GM23338 (cell line): ENCODE results near the gene ABCG2. TPM values are rescaled to one million over a fixed set of nuclear protein-coding genes. Genes with fewer than 3 reads are reported as not detected.

Experiments
- ATAC-seq: fragments of 200-7000 bp; cut with Tn5 transposase; 3 replicates; pipeline ENCODE4 v1.9.1; 2020
- DNase-seq: peaks from one replicate; pipeline ENCODE4 v3.0.0-alpha.2; 2015; ENCODE audit warnings: low spot score
- H2AFZ ChIP-seq: fragments of 200-600 bp; sonication (generic); 2 replicates; pipeline ENCODE4 v1.8.0; 2016; ENCODE audit warnings: antibody characterized with exemption, mild to moderate bottlenecking, moderate library complexity
- H3F3A ChIP-seq: fragments of 200-600 bp; sonication (generic); replicated peaks from 2 replicates; pipeline ENCODE4 v1.8.0; 2017; ENCODE audit warnings: antibody characterized with exemption, mixed run types, low read depth
- H3K27ac ChIP-seq: fragments of 200-600 bp; sonication (generic); 2 replicates; pipeline ENCODE4 v1.6.1; 2016; ENCODE audit warnings: low read depth
- H3K27me3 ChIP-seq: fragments of 200-600 bp; sonication (generic); 2 replicates; pipeline ENCODE4 v1.8.0; 2016; ENCODE audit warnings: mild to moderate bottlenecking, mixed run types, moderate library complexity; ENCODE audit not compliant: insufficient read depth
- H3K36me3 ChIP-seq: fragments of 200-600 bp; sonication (generic); 2 replicates; pipeline ENCODE4 v1.8.0; 2016; ENCODE audit warnings: mild to moderate bottlenecking; ENCODE audit not compliant: insufficient read depth
- H3K4me1 ChIP-seq: fragments of 200-600 bp; sonication (generic); 2 replicates; pipeline ENCODE4 v1.8.0; 2016; ENCODE audit warnings: mild to moderate bottlenecking, moderate library complexity; ENCODE audit not compliant: insufficient read depth
- H3K4me2 ChIP-seq: fragments of 200-600 bp; sonication (generic); 2 replicates; pipeline ENCODE4 v1.7.1; 2017; ENCODE audit warnings: mixed run types
- H3K4me3 ChIP-seq: fragments of 200-600 bp; sonication (generic); 2 replicates; pipeline ENCODE4 v1.6.1; 2016; ENCODE audit warnings: mixed run types
- H3K79me2 ChIP-seq: fragments of 200-600 bp; sonication (generic); replicated peaks from 2 replicates; pipeline ENCODE4 v1.8.0; 2017; ENCODE audit warnings: mild to moderate bottlenecking; ENCODE audit not compliant: insufficient read depth
- H3K9me2 ChIP-seq: fragments of 200-600 bp; sonication (generic); 2 replicates; pipeline ENCODE4 v1.8.0; 2017; ENCODE audit not compliant: insufficient read depth
- H4K20me1 ChIP-seq: fragments of 200-600 bp; sonication (generic); replicated peaks from 2 replicates; pipeline ENCODE4 v1.8.0; 2017; ENCODE audit warnings: mild to moderate bottlenecking; ENCODE audit not compliant: insufficient read depth
- H3K27ac Mint-ChIP-seq: 2 replicates; pipeline ENCODE4 v1.8.0; 2020; ENCODE audit warnings: inconsistent platforms, mild to moderate bottlenecking, moderate library complexity, mixed read lengths
- H3K27me3 Mint-ChIP-seq: 3 replicates; pipeline ENCODE4 v1.8.0; 2022; ENCODE audit warnings: low read depth, mild to moderate bottlenecking, moderate library complexity, mixed read lengths, inconsistent platforms; ENCODE audit not compliant: insufficient read depth, poor library complexity
- H3K36me3 Mint-ChIP-seq: 3 replicates; pipeline ENCODE4 v1.8.0; 2021; ENCODE audit warnings: low read depth, mild to moderate bottlenecking, inconsistent platforms, moderate library complexity, mixed read lengths
- H3K4me1 Mint-ChIP-seq: 3 replicates; pipeline ENCODE4 v1.8.0; 2020; ENCODE audit warnings: mild to moderate bottlenecking, inconsistent platforms, mixed read lengths
- H3K4me3 Mint-ChIP-seq: 3 replicates; pipeline ENCODE4 v1.8.0; 2021; ENCODE audit warnings: moderate library complexity, mild to moderate bottlenecking, inconsistent platforms, mixed read lengths
- H3K9me3 Mint-ChIP-seq: 3 replicates; pipeline ENCODE4 v1.8.0; 2020; ENCODE audit warnings: moderate library complexity, mild to moderate bottlenecking, inconsistent platforms, mixed read lengths
- CREB1 ChIP-seq: fragments of 250-450 bp; sonication (Bioruptor Pico); IDR thresholded peaks from 2 replicates; pipeline ENCODE4 v1.5.0; 2020; ENCODE audit warnings: low read depth, mild to moderate bottlenecking, moderate library complexity
- CTCF ChIP-seq, 2 experiments: fragments of 200-600 bp in 1 of 2; sonication (generic) in 1 of 2; conservative IDR thresholded peaks; 2 replicates each; pipeline versions ENCODE4 v1.5.1 to v1.6.1; 2016 to 2017; ENCODE audit warnings: antibody characterized with exemption in 2 of 2, low read depth in 2 of 2, mild to moderate bottlenecking in 2 of 2, moderate library complexity in 1 of 2
- ETS1 ChIP-seq: IDR thresholded peaks from 2 replicates; pipeline ENCODE4 v1.6.1; 2016; ENCODE audit warnings: antibody characterized with exemption
- EZH2 ChIP-seq: fragments of 200-600 bp; sonication (generic); IDR thresholded peaks from one replicate; pipeline ENCODE4 v1.8.0; 2017; ENCODE audit warnings: antibody characterized with exemption, mild to moderate bottlenecking, low read depth; ENCODE audit not compliant: unreplicated experiment
- EZH2phosphoT487 ChIP-seq: fragments of 200-600 bp; sonication (generic); IDR thresholded peaks from one replicate; pipeline ENCODE4 v1.8.1; 2018; ENCODE audit warnings: antibody characterized with exemption; ENCODE audit not compliant: unreplicated experiment
- JUNB ChIP-seq: IDR thresholded peaks from one replicate; pipeline ENCODE4 v1.6.1; 2016; ENCODE audit warnings: antibody characterized with exemption; ENCODE audit not compliant: unreplicated experiment
- NANOG ChIP-seq: IDR thresholded peaks from 2 replicates; pipeline ENCODE4 v1.6.1; 2016; ENCODE audit warnings: antibody characterized with exemption, borderline replicate concordance
- POLR2AphosphoS5 ChIP-seq: IDR thresholded peaks from 2 replicates; pipeline ENCODE4 v1.6.1; 2016; ENCODE audit warnings: antibody characterized with exemption, low read depth
- ZNF114 ChIP-seq: fragments of 250-450 bp; sonication (Bioruptor Pico); IDR thresholded peaks from 2 replicates; pipeline ENCODE4 v1.5.0; 2020; ENCODE audit warnings: mild to moderate bottlenecking, moderate library complexity
- ZNF331 ChIP-seq: fragments of 250-450 bp; sonication (Bioruptor Pico); IDR thresholded peaks from 2 replicates; pipeline ENCODE4 v1.5.0; 2020; ENCODE audit warnings: low read depth, mild to moderate bottlenecking, moderate library complexity
- ZNF462 ChIP-seq: fragments of 250-450 bp; sonication (Bioruptor Pico); IDR thresholded peaks from 2 replicates; pipeline ENCODE4 v1.5.0; 2020; ENCODE audit warnings: mild to moderate bottlenecking, moderate library complexity
- polyA plus RNA-seq: library from polyadenylated mRNA; unstranded; fragments of >200 nt; fragmentation: Nextera tagmentation; extraction: Ambion mirVana; gene quantifications from 2 replicates; pipeline ENCODE4 v1.2.1, GENCODE V29; 2016
- total RNA-seq: library from RNA; depleted of rRNA; stranded (reverse); fragments of >200 nt; shearing (Covaris generic); gene quantifications from 2 replicates; pipeline ENCODE4 v1.2.3, GENCODE V29; 2014

Gene ABCG2
- total and polyA plus RNA-seq, 2 experiments from 2014 or later, result 1.5 to 10.6 TPM

GRCh38 chr4:88097781-88098180 lies 60.7 kb downstream of the ABCG2 start:
- Mint-ChIP-seq H3K36me3 (no peaks in the 10 kb centered on the region; the same call in 2 of the 3 replicates), H3K27me3 (no peaks in the 10 kb centered on the region), H3K27ac (no peak overlapping the region), H3K4me3 (no peak overlapping the region), H3K9me3 (no peaks in the 10 kb centered on the region), H3K4me1 (peaks cover 7% of the 10 kb centered on the region; the same call in 1 of the 3 replicates)
- ATAC-seq (no peak), DNase-seq (no peak)
- Histone ChIP-seq H3K79me2 (no peaks in the 10 kb centered on the region), H3K4me3 (no peak overlapping the region), H3K27ac (no peak overlapping the region), H3K36me3 (no peaks in the 10 kb centered on the region), H3K27me3 (no peaks in the 10 kb centered on the region), H4K20me1 (no peaks in the 10 kb centered on the region; the same call in none of the 2 replicates), H3F3A (no peaks in the 10 kb centered on the region), H3K9me2 (no peaks in the 10 kb centered on the region), H3K4me1 (0 out of 2 replicates have a peak, but pooled peaks cover 6% of the 10 kb centered on the region), H3K4me2 (no peak overlapping the region), H2AFZ (no peak overlapping the region)
- TF ChIP-seq EZH2phosphoT487 (no peak), CTCF (conservative IDR thresholded peaks at IDR 0.05; ENCODE audit: low read depth in 2 of 2) (no peak), JUNB (no peak), POLR2AphosphoS5 (no peak), ETS1 (no peak), CREB1 (CRISPR knock-in tag) (no peak), NANOG (no peak), ZNF462 (CRISPR knock-in tag) (no peak), EZH2 (no peak), ZNF114 (CRISPR knock-in tag) (no peak), ZNF331 (CRISPR knock-in tag) (no peak)
